ENCODE data around the gene SHISA9. TPM values are rescaled to one million over a fixed set of nuclear protein-coding genes. Genes with fewer than 3 reads are reported as not detected.
"Not testable (repeated sequence)": the region's sequence is repeated elsewhere in the genome, so short reads cannot be mapped to it uniquely, and the experiment has no call there.

Gene SHISA9
- polyA plus RNA-seq, 1 donor = 2.7 TPM

DNA sequence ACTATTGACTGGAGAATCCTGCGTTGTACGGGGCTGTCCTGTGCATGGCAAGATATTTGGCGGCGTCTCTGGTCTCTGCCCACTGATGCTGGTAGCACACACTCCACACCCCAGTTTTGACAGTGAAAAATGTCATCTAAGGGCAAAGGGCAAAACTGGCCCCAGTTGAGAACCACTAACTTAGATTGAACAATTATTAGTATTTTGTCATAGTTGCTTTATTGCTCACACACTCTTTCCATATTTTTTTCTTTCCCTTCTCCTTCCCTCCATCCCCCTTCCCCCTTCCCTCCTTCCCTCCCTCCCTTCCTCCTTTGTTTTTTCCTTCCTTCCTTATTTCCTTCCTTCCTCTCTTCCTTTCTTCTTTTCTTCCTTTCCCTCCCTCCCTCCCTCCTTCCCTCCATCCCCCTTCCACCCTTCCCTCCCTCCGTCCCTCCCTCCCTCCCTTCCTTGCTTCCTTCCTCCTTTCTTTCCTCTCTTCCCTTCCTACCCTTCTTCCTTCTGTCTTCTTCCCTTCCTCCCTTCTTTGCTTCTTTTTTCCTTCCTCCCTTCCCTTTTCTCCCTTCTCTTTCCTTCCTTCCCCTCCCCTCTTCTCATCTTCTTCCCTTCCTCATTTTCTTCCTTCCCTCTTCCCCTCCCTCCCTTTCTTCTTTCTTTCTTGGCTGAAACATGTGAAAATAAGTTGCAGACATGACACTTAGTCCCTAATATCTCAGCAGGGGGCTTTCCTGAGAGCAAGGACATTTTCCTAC lies 5.5 kb downstream of the SHISA9 start:
- Histone ChIP-seq H3K9me3 (ENCODE audit: control insufficient read depth, low read depth, low read length) (peaks cover 3% of the 10 kb centered on the region), H3K4me3 (ENCODE audit: low read length) (no peak overlapping the region), H3K36me3 (ENCODE audit: control insufficient read depth, insufficient read depth, low read length) (no peaks in the 10 kb centered on the region), H3K27me3 (ENCODE audit: control insufficient read depth, insufficient read depth, low read length) (peaks cover 36% of the 10 kb centered on the region), H3K4me1 (ENCODE audit: control insufficient read depth, insufficient read depth, low read length) (no peaks in the 10 kb centered on the region), H3K27ac (ENCODE audit: low read length) (no peak overlapping the region)
- WGBS (ENCODE audit: insufficient coverage, low lambda C conversion rate) = 50% methylated on average over 1 of the region's 5 CpGs
- no peak for DNase-seq

DNA sequence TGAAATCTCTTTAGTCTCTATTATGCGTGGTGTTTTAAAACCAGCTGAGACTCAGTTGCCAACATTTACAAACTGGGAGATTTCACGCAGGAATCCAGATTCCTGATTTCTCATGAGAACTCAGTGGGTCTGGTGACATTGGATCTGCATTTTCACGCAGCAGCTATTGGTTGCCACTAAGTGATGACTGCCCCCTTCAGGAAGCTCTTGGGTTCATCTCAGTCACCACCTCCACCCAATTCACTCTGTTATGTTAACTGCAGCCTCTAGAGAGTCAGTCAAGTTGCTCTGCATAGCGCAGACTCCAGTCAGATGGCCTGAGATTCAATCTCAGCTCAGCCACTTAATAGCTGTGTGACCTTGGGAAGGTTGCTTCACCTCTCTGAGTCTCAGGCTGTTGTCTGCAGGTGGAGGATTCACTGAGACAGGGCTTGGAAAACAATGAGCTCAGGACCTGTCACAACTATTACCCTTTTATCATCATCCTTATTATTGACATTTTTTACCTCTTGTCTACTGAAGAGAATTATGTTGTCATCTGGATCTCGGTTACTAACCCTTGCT lies 6.4 kb downstream of the SHISA9 start:
- Histone ChIP-seq H3K9me3 (ENCODE audit: control insufficient read depth, low read depth, low read length) (peaks cover 3% of the 10 kb centered on the region), H3K4me1 (ENCODE audit: control insufficient read depth, insufficient read depth, low read length) (no peaks in the 10 kb centered on the region), H3K4me3 (ENCODE audit: low read length) (no peak overlapping the region), H3K36me3 (ENCODE audit: control insufficient read depth, insufficient read depth, low read length) (no peaks in the 10 kb centered on the region), H3K27ac (ENCODE audit: low read length) (no peak overlapping the region), H3K27me3 (ENCODE audit: control insufficient read depth, insufficient read depth, low read length) (peaks cover 29% of the 10 kb centered on the region)
- DNase-seq = no peak
- WGBS (ENCODE audit: insufficient coverage, low lambda C conversion rate) = 63% methylated on average over 2 of the region's 5 CpGs

DNA sequence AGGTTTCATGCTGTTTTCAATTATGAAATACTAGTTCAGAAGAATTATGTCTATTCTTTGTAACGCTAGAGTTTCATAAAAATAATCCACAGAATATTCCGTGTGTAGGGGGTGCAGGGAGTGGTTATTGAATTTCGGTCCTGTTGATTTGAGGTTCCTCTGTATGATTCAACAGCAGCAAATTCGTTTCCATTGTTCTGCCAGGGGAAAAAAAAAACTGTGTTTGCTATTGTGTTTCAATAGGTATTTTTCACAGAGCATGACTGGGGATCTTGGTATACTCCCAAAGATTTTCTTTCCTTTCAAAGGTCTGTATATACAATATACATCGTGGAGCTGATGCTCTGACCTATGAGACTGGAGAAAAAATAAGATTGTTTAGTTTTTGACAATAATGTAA lies 15.8 kb downstream of the SHISA9 start:
- 69% methylated on average over 2 of the region's 5 CpGs for WGBS (ENCODE audit: insufficient coverage, low lambda C conversion rate)
- Histone ChIP-seq H3K4me3 (ENCODE audit: low read length) (no peak overlapping the region), H3K27me3 (ENCODE audit: control insufficient read depth, insufficient read depth, low read length) (no peaks in the 10 kb centered on the region), H3K9me3 (ENCODE audit: control insufficient read depth, low read depth, low read length) (no peaks in the 10 kb centered on the region), H3K27ac (ENCODE audit: low read length) (no peak overlapping the region), H3K36me3 (ENCODE audit: control insufficient read depth, insufficient read depth, low read length) (no peaks in the 10 kb centered on the region), H3K4me1 (ENCODE audit: control insufficient read depth, insufficient read depth, low read length) (no peaks in the 10 kb centered on the region)
- no peak for DNase-seq

DNA sequence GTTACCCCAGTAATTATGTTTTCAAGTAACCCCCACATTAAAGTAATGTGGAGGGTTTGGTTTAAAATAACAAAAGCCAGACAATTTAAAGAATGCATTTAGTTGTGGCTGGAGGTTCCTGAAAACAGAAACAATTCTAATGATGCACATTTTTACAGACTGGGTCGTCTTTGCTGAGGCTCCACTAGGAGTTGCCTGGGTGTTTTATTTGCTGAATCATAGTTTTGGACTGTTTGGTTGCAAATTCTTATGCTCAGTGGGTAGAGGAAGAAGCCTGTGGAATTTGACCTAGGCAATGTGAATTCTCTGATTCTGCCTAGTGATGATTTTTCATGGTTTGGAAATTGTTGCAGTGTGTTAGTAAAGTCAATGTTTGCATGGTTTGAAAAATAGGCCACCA lies 16.3 kb downstream of the SHISA9 start:
- WGBS (ENCODE audit: insufficient coverage, low lambda C conversion rate) = no CpG with 5 or more reads among the region's 1 CpG
- H3K4me3 ChIP-seq (ENCODE audit: low read length) = no peak overlapping the region
- no peak for DNase-seq
- H3K4me1 ChIP-seq (ENCODE audit: control insufficient read depth, insufficient read depth, low read length) = no peaks in the 10 kb centered on the region
- H3K36me3 ChIP-seq (ENCODE audit: control insufficient read depth, insufficient read depth, low read length) = no peaks in the 10 kb centered on the region
- H3K9me3 ChIP-seq (ENCODE audit: control insufficient read depth, low read depth, low read length) = no peaks in the 10 kb centered on the region
- no peaks in the 10 kb centered on the region for H3K27me3 ChIP-seq (ENCODE audit: control insufficient read depth, insufficient read depth, low read length)
- H3K27ac ChIP-seq (ENCODE audit: low read length) = no peak overlapping the region

DNA sequence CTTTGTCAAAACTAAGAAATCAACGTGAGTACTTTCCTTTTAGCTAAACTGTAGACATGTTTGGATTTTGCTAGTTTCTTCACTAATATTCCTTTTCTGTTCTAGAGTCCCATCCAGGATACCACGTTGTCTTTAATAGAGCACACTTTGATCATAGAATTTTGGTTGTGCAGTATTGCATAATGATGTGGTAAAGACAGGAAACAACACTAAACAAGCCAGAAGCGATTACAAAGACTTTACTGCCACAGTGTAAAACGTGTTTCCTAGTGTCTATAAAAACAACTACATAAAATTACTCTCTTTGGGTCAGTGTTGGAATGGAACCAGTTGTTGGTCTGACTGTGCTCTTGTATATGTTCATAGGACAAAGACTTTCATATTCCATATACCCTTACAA lies 19.3 kb downstream of the SHISA9 start:
- Histone ChIP-seq H3K9me3 (ENCODE audit: control insufficient read depth, low read depth, low read length) (no peaks in the 10 kb centered on the region), H3K27ac (ENCODE audit: low read length) (no peak overlapping the region), H3K36me3 (ENCODE audit: control insufficient read depth, insufficient read depth, low read length) (no peaks in the 10 kb centered on the region), H3K4me1 (ENCODE audit: control insufficient read depth, insufficient read depth, low read length) (no peaks in the 10 kb centered on the region), H3K4me3 (ENCODE audit: low read length) (no peak overlapping the region), H3K27me3 (ENCODE audit: control insufficient read depth, insufficient read depth, low read length) (no peaks in the 10 kb centered on the region)
- 85% methylated on average over 3 of the region's 4 CpGs for WGBS (ENCODE audit: insufficient coverage, low lambda C conversion rate)
- DNase-seq = no peak

DNA sequence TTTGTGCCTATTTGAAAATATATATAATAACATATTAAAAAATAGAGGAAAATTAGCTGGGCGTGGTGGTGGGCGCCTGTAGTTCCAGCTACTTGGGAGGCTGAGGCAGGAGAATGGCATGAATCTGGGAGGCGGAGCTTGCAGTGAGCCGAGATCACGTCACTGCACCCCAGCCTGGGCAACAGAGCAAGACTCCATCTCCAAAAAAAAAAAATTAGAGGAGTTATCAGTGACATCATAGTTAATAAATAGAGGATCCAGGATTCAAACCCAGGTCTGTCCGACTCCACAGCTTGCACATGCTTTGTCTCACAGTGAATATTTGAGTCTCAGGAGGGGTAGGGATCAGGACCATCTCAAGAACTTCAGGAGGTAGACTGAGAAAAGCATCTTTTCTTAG lies 22.2 kb downstream of the SHISA9 start:
- not testable (repeated sequence) for H3K36me3 ChIP-seq (ENCODE audit: control insufficient read depth, insufficient read depth, low read length); DNase-seq; H3K4me3 ChIP-seq (ENCODE audit: low read length); H3K27me3 ChIP-seq (ENCODE audit: control insufficient read depth, insufficient read depth, low read length); H3K27ac ChIP-seq (ENCODE audit: low read length); H3K9me3 ChIP-seq (ENCODE audit: control insufficient read depth, low read depth, low read length); H3K4me1 ChIP-seq (ENCODE audit: control insufficient read depth, insufficient read depth, low read length)
- WGBS (ENCODE audit: insufficient coverage, low lambda C conversion rate) = no CpG with 5 or more reads among the region's 6 CpGs

DNA sequence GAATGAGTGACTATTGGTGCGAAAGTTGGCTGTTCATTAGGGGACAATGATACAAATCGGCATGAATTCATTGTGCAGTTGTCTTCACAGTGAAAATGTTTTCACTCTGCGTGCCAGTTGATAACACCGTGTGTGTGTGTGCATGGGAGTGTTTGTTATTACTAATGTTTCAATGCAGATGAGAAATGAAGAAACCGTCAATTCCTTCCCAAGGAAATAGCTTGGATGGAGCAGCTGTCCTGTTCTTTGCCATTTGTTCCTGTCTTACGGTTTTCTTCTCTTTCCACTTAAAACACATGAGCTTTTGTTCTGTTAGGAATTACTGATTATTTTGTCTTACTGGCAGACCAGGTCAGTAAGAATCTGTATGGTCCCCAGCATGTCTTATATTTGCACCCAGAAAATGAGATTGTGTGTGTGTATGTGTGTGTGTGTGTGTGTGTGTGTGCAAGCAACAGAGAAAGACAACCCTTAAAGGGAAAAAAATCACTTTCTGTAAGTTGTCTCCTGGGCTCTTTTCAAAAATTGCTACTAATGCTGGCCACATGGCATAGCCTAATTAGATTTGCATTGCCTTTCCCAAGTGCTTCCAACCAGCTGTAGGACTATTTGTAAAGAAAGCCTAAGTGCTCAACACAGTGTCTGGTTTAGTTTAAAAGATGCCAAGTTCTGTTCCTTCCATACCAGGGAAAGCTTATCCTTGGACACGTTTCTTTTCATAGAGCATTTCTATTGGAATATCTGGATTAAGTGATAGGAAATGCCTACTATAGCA lies 23.8 kb downstream of the SHISA9 start:
- H3K27ac ChIP-seq (ENCODE audit: low read length) = no peak overlapping the region
- 92% methylated on average over 2 of the region's 7 CpGs for WGBS (ENCODE audit: insufficient coverage, low lambda C conversion rate)
- H3K4me1 ChIP-seq (ENCODE audit: control insufficient read depth, insufficient read depth, low read length) = no peaks in the 10 kb centered on the region
- no peak overlapping the region for H3K4me3 ChIP-seq (ENCODE audit: low read length)
- H3K27me3 ChIP-seq (ENCODE audit: control insufficient read depth, insufficient read depth, low read length) = no peaks in the 10 kb centered on the region
- DNase-seq = no peak
- no peaks in the 10 kb centered on the region for H3K9me3 ChIP-seq (ENCODE audit: control insufficient read depth, low read depth, low read length)
- H3K36me3 ChIP-seq (ENCODE audit: control insufficient read depth, insufficient read depth, low read length) = no peaks in the 10 kb centered on the region

DNA sequence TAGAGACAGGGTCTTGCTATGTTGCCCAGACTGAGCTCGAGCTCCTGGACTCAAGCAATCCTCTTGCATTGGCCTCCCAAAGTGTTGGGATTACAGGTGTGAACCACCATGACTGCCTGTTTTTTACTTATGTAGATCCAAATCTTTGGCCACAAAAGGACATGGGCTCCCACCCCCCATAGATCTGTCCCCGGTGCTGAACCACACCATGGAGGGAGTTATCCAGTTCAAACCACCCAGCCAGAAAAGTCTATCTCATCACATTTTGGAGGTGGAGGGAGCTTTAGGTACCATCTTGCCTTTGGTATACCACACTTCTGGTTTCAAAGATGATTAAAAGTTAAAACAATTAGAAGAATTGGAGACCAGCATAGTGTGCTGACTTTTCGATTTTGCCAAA lies 26.2 kb downstream of the SHISA9 start:
- Histone ChIP-seq H3K27me3 (ENCODE audit: control insufficient read depth, insufficient read depth, low read length) (no peaks in the 10 kb centered on the region), H3K36me3 (ENCODE audit: control insufficient read depth, insufficient read depth, low read length) (no peaks in the 10 kb centered on the region), H3K9me3 (ENCODE audit: control insufficient read depth, low read depth, low read length) (no peaks in the 10 kb centered on the region), H3K4me1 (ENCODE audit: control insufficient read depth, insufficient read depth, low read length) (no peaks in the 10 kb centered on the region), H3K27ac (ENCODE audit: low read length) (no peak overlapping the region), H3K4me3 (ENCODE audit: low read length) (no peak overlapping the region)
- WGBS (ENCODE audit: insufficient coverage, low lambda C conversion rate) = 100% methylated on average over 1 of the region's 3 CpGs
- no peak for DNase-seq

DNA sequence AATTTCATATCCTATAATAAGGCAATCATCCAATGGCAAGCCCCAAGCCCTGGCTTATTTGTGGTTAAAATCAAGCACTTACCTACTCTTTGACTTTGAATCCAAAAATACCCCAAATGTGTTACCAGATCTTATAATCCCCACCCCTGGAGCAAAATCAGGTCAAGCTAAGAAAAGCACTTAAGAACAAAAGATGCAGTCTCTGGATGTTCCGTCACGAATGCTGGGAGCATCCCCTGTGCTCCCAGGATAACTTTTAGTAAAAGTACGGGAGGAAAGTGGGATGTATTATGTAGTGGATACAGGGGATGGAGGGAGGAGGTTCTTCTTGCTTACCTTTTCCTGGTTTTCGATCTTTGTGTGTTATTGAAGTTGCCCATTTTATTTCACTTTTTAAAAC lies 29.5 kb downstream of the SHISA9 start:
- no peak overlapping the region for H3K4me3 ChIP-seq (ENCODE audit: low read length)
- H3K27ac ChIP-seq (ENCODE audit: low read length) = no peak overlapping the region
- WGBS (ENCODE audit: insufficient coverage, low lambda C conversion rate) = 100% methylated on average over 1 of the region's 4 CpGs
- no peaks in the 10 kb centered on the region for H3K9me3 ChIP-seq (ENCODE audit: control insufficient read depth, low read depth, low read length)
- no peaks in the 10 kb centered on the region for H3K27me3 ChIP-seq (ENCODE audit: control insufficient read depth, insufficient read depth, low read length)
- no peak for DNase-seq
- no peaks in the 10 kb centered on the region for H3K4me1 ChIP-seq (ENCODE audit: control insufficient read depth, insufficient read depth, low read length)
- no peaks in the 10 kb centered on the region for H3K36me3 ChIP-seq (ENCODE audit: control insufficient read depth, insufficient read depth, low read length)

DNA sequence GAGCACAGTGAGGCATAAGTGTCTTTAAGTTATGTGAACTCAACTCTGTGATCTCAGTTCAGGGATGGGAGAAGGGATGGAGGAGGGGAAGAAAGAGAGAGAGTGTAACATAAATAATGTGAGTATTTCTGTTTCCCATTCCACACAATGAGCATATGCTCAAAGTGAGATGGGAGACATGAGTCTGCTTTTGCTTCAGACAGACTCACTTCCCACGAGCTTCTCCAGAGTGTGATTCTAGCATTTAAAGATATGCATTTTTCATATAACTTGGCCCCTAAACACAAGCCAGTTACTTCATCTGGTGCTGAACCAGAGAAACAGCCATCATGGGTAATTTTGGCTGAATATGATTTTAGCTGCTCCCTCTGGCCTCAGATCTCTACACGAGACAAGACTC lies 35.0 kb downstream of the SHISA9 start:
- no peaks in the 10 kb centered on the region for H3K9me3 ChIP-seq (ENCODE audit: control insufficient read depth, low read depth, low read length)
- no peak for DNase-seq
- WGBS (ENCODE audit: insufficient coverage, low lambda C conversion rate) = no CpG with 5 or more reads among the region's 2 CpGs

More for the DNA sequence above, 35.0 kb downstream of the SHISA9 start:
- Histone ChIP-seq H3K27me3 (ENCODE audit: control insufficient read depth, insufficient read depth, low read length) (no peaks in the 10 kb centered on the region), H3K4me1 (ENCODE audit: control insufficient read depth, insufficient read depth, low read length) (no peaks in the 10 kb centered on the region), H3K27ac (ENCODE audit: low read length) (no peak overlapping the region), H3K4me3 (ENCODE audit: low read length) (no peak overlapping the region), H3K36me3 (ENCODE audit: control insufficient read depth, insufficient read depth, low read length) (no peaks in the 10 kb centered on the region)

Measured in large intestine (tissue), 3 donors.